ENCODE results near the gene NPTN. TPM values are rescaled to one million over a fixed set of nuclear protein-coding genes. Genes with fewer than 3 reads are reported as not detected.
A peak's percentile ranks its signal among the peaks of the same experiment; 100 is the strongest.

The NPTN gene
- total RNA-seq (2014; rRNA removed; shearing (Covaris generic)) (113 and 121 TPM in 2 replicates), polyA plus RNA-seq (2016; fragmentation: Nextera tagmentation; extraction: Ambion mirVana) (53.0 and 56.3 TPM in 2 replicates)
- long read RNA-seq, partial matches to known transcripts, result 1 of 2 reads
- long read RNA-seq, other reads (novel, unspliced or antisense), result 1 of 2 reads

- peak within 1 kb of the TSS; percentile 96 for H3K27ac ChIP-seq (ENCODE audit: low read depth)
- peak; percentile 89 for ATAC-seq
- TF ChIP-seq ZNF114 (CRISPR knock-in tag; IDR thresholded peaks at IDR 0.05) (no peak), ZNF331 (CRISPR knock-in tag; IDR thresholded peaks at IDR 0.05; ENCODE audit: low read depth) (no peak), JUNB (IDR thresholded peaks at IDR 0.05; ENCODE audit: unreplicated experiment) (no peak), ZNF462 (CRISPR knock-in tag; IDR thresholded peaks at IDR 0.05) (0 out of 2 replicates have a peak, but pooled peaks have one; percentile 25), NANOG (IDR thresholded peaks at IDR 0.05; ENCODE audit: borderline replicate concordance) (no peak), CREB1 (CRISPR knock-in tag; IDR thresholded peaks at IDR 0.05; ENCODE audit: low read depth) (no peak; the same call in 1 of the 2 replicates), REST (IDR thresholded peaks at IDR 0.05; ENCODE audit: unreplicated experiment) (no peak), CTCF (conservative IDR thresholded peaks at IDR 0.05; ENCODE audit: low read depth in 2 of 2) (peak; percentile 27 to 36; a peak in 3 of 4 replicates), EZH2 (IDR thresholded peaks at IDR 0.05; ENCODE audit: low read depth, unreplicated experiment) (no peak), POLR2AphosphoS5 (IDR thresholded peaks at IDR 0.05; ENCODE audit: low read depth) (peak; percentile 90), EZH2phosphoT487 (IDR thresholded peaks at IDR 0.05; ENCODE audit: unreplicated experiment) (no peak), STAT1 (IDR thresholded peaks at IDR 0.05; ENCODE audit: unreplicated experiment) (no peak)
- TF ChIP-seq, protein P1, sequence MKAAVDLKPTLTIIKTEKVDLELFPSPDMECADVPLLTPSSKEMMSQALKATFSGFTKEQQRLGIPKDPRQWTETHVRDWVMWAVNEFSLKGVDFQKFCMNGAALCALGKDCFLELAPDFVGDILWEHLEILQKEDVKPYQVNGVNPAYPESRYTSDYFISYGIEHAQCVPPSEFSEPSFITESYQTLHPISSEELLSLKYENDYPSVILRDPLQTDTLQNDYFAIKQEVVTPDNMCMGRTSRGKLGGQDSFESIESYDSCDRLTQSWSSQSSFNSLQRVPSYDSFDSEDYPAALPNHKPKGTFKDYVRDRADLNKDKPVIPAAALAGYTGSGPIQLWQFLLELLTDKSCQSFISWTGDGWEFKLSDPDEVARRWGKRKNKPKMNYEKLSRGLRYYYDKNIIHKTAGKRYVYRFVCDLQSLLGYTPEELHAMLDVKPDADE (IDR thresholded peaks at IDR 0.05), result no peak
Observed at GRCh38 chr15:73633111-73633990, at the start of gene NPTN. Gene NPTN, minus strand, starts transcription at chr15:73633389. Its CDS starts 174 bp downstream, at chr15:73633215.

More at GRCh38 chr15:73633111-73633990, at the start of gene NPTN:
- no peaks in the 10 kb centered on the region for H3K27me3 Mint-ChIP-seq (ENCODE audit: insufficient read depth, low read depth, poor library complexity)
- H3K79me2 ChIP-seq (replicated peaks; ENCODE audit: insufficient read depth), result peaks cover 44% of the 10 kb centered on the region
- H3K9me3 Mint-ChIP-seq, result no peaks in the 10 kb centered on the region
- H3F3A ChIP-seq (replicated peaks; ENCODE audit: low read depth), result no peaks in the 10 kb centered on the region
- peaks cover 37% of the 10 kb centered on the region for H3K4me1 ChIP-seq (ENCODE audit: insufficient read depth)
- H3K4me3 Mint-ChIP-seq, result peak within 1 kb of the TSS; percentile 79
- H4K20me1 ChIP-seq (replicated peaks; ENCODE audit: insufficient read depth), result peaks cover 22% of the 10 kb centered on the region
- peak within 1 kb of the TSS; percentile 72 for H3K4me3 ChIP-seq
- H3K9me2 ChIP-seq (ENCODE audit: insufficient read depth), result no peaks in the 10 kb centered on the region
- H3K27me3 ChIP-seq (ENCODE audit: insufficient read depth), result no peaks in the 10 kb centered on the region
- H3K36me3 ChIP-seq (ENCODE audit: insufficient read depth), result no peaks in the 10 kb centered on the region
- peak within 1 kb of the TSS; percentile 92; the same call in 1 of the 2 replicates for H2AFZ ChIP-seq
- peaks cover 53% of the 10 kb centered on the region for H3K4me1 Mint-ChIP-seq
- peak; percentile 98 for DNase-seq (ENCODE audit: low spot score)
- H3K36me3 Mint-ChIP-seq (ENCODE audit: low read depth), result no peaks in the 10 kb centered on the region
- peak within 1 kb of the TSS; percentile 86 for H3K27ac Mint-ChIP-seq
- peak within 1 kb of the TSS; percentile 85 for H3K4me2 ChIP-seq

Data from GM23338 (cell line).